Body of pancreas (tissue), 4 donors: ENCODE measurements around the gene CDK4.

Experiments used
- CTCF ChIP-seq, 7 experiments: fragments of 450-650 bp in 4 of 7; fragments of 200-600 bp in 3 of 7; sonication (generic) in 3 of 7; IDR thresholded peaks; one replicate each; pipeline ENCODE4 v1.5.1; 2016 to 2019; ENCODE audit warnings: antibody characterized with exemption in 7 of 7
- POLR2A ChIP-seq, 3 donors: fragments of 450-650 bp; IDR thresholded peaks; one replicate each; pipeline ENCODE4 v1.6.1; 2016; ENCODE audit warnings: antibody characterized with exemption in 3 of 3, mild to moderate bottlenecking in 2 of 3

- TF ChIP-seq CTCF (IDR thresholded peaks at IDR 0.05) = peak; percentile 66 to 80 (median 76)
- TF ChIP-seq POLR2A (IDR thresholded peaks at IDR 0.05) = peak; percentile 21 to 35 (median 32)
Measured at GRCh38 chr12:57726151-57726883, 25.8 kb downstream of the CDK4 start.
